Neuronal stem cell (in vitro differentiated cells): ENCODE measurements around the gene GPR34.
"Not testable (repeated sequence)": the region's sequence is repeated elsewhere in the genome, so short reads cannot be mapped to it uniquely, and the experiment has no call there.

Experiments used
- DNase-seq: peaks from one replicate; pipeline ENCODE4 v3.0.0-alpha.2; 2013; ENCODE audit warnings: low spot score
- H2AFZ ChIP-seq: one replicate; pipeline ENCODE4 v1.6.1; 2013; ENCODE audit warnings: mild to moderate bottlenecking, low read length, inconsistent platforms
- H2AK5ac ChIP-seq: 2 replicates; pipeline ENCODE4 v1.6.1; 2013; ENCODE audit warnings: low read depth, mild to moderate bottlenecking, inconsistent platforms, low read length, moderate library complexity, mixed read lengths
- H2BK120ac ChIP-seq: 2 replicates; pipeline ENCODE4 v1.6.1; 2013; ENCODE audit warnings: low read depth, mild to moderate bottlenecking, inconsistent platforms, low read length, moderate library complexity, mixed read lengths
- H2BK12ac ChIP-seq: one replicate; pipeline ENCODE4 v1.6.1; 2013; ENCODE audit warnings: low read length, inconsistent platforms
- H2BK15ac ChIP-seq: 2 replicates; pipeline ENCODE4 v1.6.1; 2013; ENCODE audit warnings: mild to moderate bottlenecking, low read length, inconsistent platforms, mixed read lengths
- H2BK5ac ChIP-seq: one replicate; pipeline ENCODE4 v1.6.1; 2013; ENCODE audit warnings: inconsistent platforms, mild to moderate bottlenecking, low read length, moderate library complexity
- H3K14ac ChIP-seq: one replicate; pipeline ENCODE4 v1.6.1; 2013; ENCODE audit warnings: low read length, inconsistent platforms
- H3K18ac ChIP-seq: 2 replicates; pipeline ENCODE4 v1.6.1; 2013; ENCODE audit warnings: low read length, inconsistent platforms
- H3K23ac ChIP-seq: 2 replicates; pipeline ENCODE4 v1.6.1; 2013; ENCODE audit warnings: low read depth, mild to moderate bottlenecking, mixed read lengths, low read length, inconsistent platforms; ENCODE audit not compliant: poor library complexity
- H3K27ac ChIP-seq: replicated peaks from 3 replicates; pipeline ENCODE4 v1.5.1; 2013; ENCODE audit warnings: low read length, inconsistent platforms
- H3K27me3 ChIP-seq, 3 experiments: 2 replicates each; pipeline ENCODE4 v1.6.1; 2013; ENCODE audit warnings: low read length in 3 of 3, mild to moderate bottlenecking in 2 of 3, inconsistent platforms in 1 of 3, low read depth in 1 of 3, mixed read lengths in 1 of 3, moderate library complexity in 1 of 3; ENCODE audit not compliant: control insufficient read depth in 3 of 3, insufficient read depth in 3 of 3
- H3K36me3 ChIP-seq, 2 donors: replicated peaks in 1 of 2; 2 replicates each; pipeline ENCODE4 v1.6.1; 2013; ENCODE audit warnings: low read length in 2 of 2; ENCODE audit not compliant: control insufficient read depth in 2 of 2, insufficient read depth in 2 of 2
- H3K4ac ChIP-seq: 2 replicates; pipeline ENCODE4 v1.6.1; 2013; ENCODE audit warnings: inconsistent platforms, mild to moderate bottlenecking, low read length, moderate library complexity
- H3K4me1 ChIP-seq, 2 donors: 1 replicate in 1 of 2; 2 replicates in 1 of 2; pipeline ENCODE4 v1.6.1; 2013; ENCODE audit warnings: low read length in 2 of 2, low read depth in 1 of 2; ENCODE audit not compliant: control insufficient read depth in 2 of 2, insufficient read depth in 1 of 2
- H3K4me2 ChIP-seq: one replicate; pipeline ENCODE4 v1.6.1; 2013; ENCODE audit warnings: mild to moderate bottlenecking, low read length, inconsistent platforms; ENCODE audit not compliant: insufficient read depth, poor library complexity, severe bottlenecking
- H3K4me3 ChIP-seq, 2 donors: 2 replicates each; pipeline ENCODE4 v1.5.1; 2013; ENCODE audit warnings: low read length in 2 of 2, mild to moderate bottlenecking in 2 of 2, inconsistent platforms in 1 of 2, moderate library complexity in 1 of 2
- H3K79me1 ChIP-seq: one replicate; pipeline ENCODE4 v1.6.1; 2013; ENCODE audit warnings: low read depth, mild to moderate bottlenecking, inconsistent platforms, low read length, moderate library complexity
- H3K9ac ChIP-seq: one replicate; pipeline ENCODE4 v1.6.1; 2013; ENCODE audit warnings: mild to moderate bottlenecking, low read depth, low read length, inconsistent platforms; ENCODE audit not compliant: poor library complexity
- H3K9me3 ChIP-seq, 2 donors: replicated peaks in 1 of 2; 2 replicates each; pipeline versions ENCODE3 to v1.6.1; 2013; ENCODE audit warnings: low read length in 2 of 2, mild to moderate bottlenecking in 2 of 2, inconsistent platforms in 1 of 2, low read depth in 1 of 2, mixed read lengths in 1 of 2, moderate library complexity in 1 of 2; ENCODE audit not compliant: control insufficient read depth in 2 of 2, insufficient read depth in 1 of 2
- H4K8ac ChIP-seq: one replicate; pipeline ENCODE4 v1.6.1; 2013; ENCODE audit warnings: low read depth, mild to moderate bottlenecking, inconsistent platforms, low read length, moderate library complexity
- H4K91ac ChIP-seq: one replicate; pipeline ENCODE4 v1.6.1; 2013; ENCODE audit warnings: low read length, low read depth, mild to moderate bottlenecking, inconsistent platforms; ENCODE audit not compliant: poor library complexity
- WGBS, 2 donors: extraction: QIAGEN DNeasy Blood & Tissue Kit; methylation state at CpG; one replicate each; pipeline ENCODE4 v1.1.7; 2013; ENCODE audit warnings: missing lambda C conversion rate in 2 of 2, mixed read lengths in 1 of 2; ENCODE audit not compliant: insufficient read length in 2 of 2, insufficient replicate concordance in 1 of 2; ENCODE audit errors: extremely low coverage in 2 of 2; 5-methylcytosine and 5-hydroxymethylcytosine counted together

The GPR34 gene

GRCh38 chrX:41718481-41719235 lies 29.9 kb downstream of the GPR34 start:
- H4K8ac ChIP-seq, result no peak overlapping the region
- H3K23ac ChIP-seq, result no peak overlapping the region
- peak; percentile 23 for DNase-seq
- no CpG with 5 or more reads among the region's 4 CpGs for WGBS, 2 donors
- H3K4me3 ChIP-seq, result no peak overlapping the region
- peak overlapping the region; percentile 11 for H3K4me2 ChIP-seq
- peaks cover 3 to 8% of the 10 kb centered on the region in 2 donors for H3K4me1 ChIP-seq
- H3K9ac ChIP-seq, result no peak overlapping the region
- H3K14ac ChIP-seq, result no peak overlapping the region
- H3K36me3 ChIP-seq, result no peaks in the 10 kb centered on the region
- H3K4ac ChIP-seq, result no peak overlapping the region
- no peaks in the 10 kb centered on the region for H3K79me1 ChIP-seq
- H2BK15ac ChIP-seq, result no peak overlapping the region
- peak overlapping the region; percentile 77 for H3K27ac ChIP-seq
- no peaks in the 10 kb centered on the region for H3K27me3 ChIP-seq
- H2BK120ac ChIP-seq, result no peak overlapping the region
- H3K18ac ChIP-seq, result no peak overlapping the region
- peaks cover 2 to 15% of the 10 kb centered on the region in 2 donors for H3K9me3 ChIP-seq
- H2AFZ ChIP-seq, result no peak overlapping the region
- no peak overlapping the region for H2BK5ac ChIP-seq
- no peak overlapping the region for H2AK5ac ChIP-seq
- H2BK12ac ChIP-seq, result no peak overlapping the region
- H4K91ac ChIP-seq, result no peak overlapping the region

GRCh38 chrX:41719610-41720009 lies 30.8 kb downstream of the GPR34 start:
- not testable (repeated sequence) for H4K91ac ChIP-seq, H3K14ac ChIP-seq, H3K23ac ChIP-seq, H3K9ac ChIP-seq, H2BK5ac ChIP-seq, H2AK5ac ChIP-seq, H3K18ac ChIP-seq, DNase-seq, H3K36me3 ChIP-seq, H2AFZ ChIP-seq, H3K4me1 ChIP-seq, H3K27ac ChIP-seq, H3K4ac ChIP-seq, H3K4me3 ChIP-seq, H3K79me1 ChIP-seq, H3K4me2 ChIP-seq, H2BK15ac ChIP-seq, H2BK120ac ChIP-seq, H2BK12ac ChIP-seq, H4K8ac ChIP-seq, H3K27me3 ChIP-seq
- peaks cover 2 to 15% of the 10 kb centered on the region in 2 donors for H3K9me3 ChIP-seq
- no CpG with 5 or more reads among the region's 6 CpGs for WGBS, 2 donors

DNA sequence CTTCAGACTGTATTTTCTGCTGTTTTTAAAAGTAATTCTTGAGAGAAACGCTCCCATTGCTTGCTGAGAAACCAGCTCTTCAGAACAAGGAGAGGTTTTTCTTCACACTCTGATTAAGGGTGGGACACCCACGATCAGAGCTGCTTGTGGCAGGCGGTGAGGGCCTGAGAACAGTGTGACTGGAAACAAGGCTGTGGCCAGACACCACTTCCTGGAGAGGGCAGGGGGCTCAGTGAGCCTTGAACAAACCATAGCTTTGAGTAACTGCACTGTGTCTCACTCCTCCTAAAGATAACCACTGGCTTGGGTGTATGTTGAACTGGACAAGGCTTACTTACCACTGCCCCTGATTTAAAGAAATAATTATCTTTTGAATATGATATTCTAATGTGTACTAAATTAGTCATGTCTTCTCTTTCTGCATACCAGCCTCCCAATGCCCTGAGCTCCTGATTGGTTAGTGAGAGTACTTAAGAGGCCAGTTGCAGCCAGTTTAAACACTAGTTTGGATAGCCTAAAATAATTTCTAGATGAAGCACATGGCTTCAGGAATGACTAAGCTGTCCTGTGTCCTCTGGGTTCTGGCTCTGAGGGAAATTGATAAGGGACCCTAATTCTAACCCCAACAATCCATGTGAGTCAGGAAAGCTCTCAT lies 31.5 kb downstream of the GPR34 start:
- no CpG with 5 or more reads among the region's 3 CpGs for WGBS, 2 donors
- Histone ChIP-seq H4K91ac (no peak overlapping the region), H2BK15ac (no peak overlapping the region), H3K36me3 (no peaks in the 10 kb centered on the region), H2BK120ac (no peak overlapping the region), H3K9ac (no peak overlapping the region), H2AFZ (no peak overlapping the region), H3K27me3 (no peaks in the 10 kb centered on the region), H4K8ac (no peak overlapping the region), H3K18ac (no peak overlapping the region), H3K4ac (no peak overlapping the region), H3K9me3 (peaks cover 2 to 15% of the 10 kb centered on the region in 2 donors), H2BK5ac (no peak overlapping the region), H3K79me1 (no peaks in the 10 kb centered on the region), H3K27ac (no peak overlapping the region), H3K14ac (no peak overlapping the region), H3K4me2 (no peak overlapping the region), H2AK5ac (no peak overlapping the region), H3K4me1 (peaks cover 3 to 8% of the 10 kb centered on the region in 2 donors), H3K4me3 (no peak overlapping the region), H3K23ac (no peak overlapping the region), H2BK12ac (no peak overlapping the region)
- DNase-seq, result no peak

DNA sequence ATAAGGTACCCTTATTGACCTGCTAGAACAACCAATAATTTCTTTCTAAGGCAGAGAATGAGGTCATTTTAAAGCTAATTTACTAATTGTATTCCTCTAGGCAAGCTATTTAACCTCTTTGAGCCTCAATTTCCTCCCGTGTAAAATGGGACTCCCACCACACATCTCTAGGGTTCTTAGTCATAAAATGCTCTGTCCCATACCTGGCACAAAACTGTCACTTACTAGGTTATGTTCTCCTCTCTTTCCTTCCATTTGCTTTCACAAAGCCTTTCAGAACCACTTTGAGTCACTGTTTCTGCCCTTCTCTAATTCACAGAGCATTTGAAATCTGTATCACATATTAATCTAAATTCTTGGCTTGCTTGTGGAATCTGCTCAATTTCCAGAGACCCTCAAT lies 32.8 kb downstream of the GPR34 start:
- Histone ChIP-seq H4K91ac (no peak overlapping the region), H3K36me3 (no peaks in the 10 kb centered on the region), H3K23ac (no peak overlapping the region), H4K8ac (no peak overlapping the region), H2AK5ac (no peak overlapping the region), H2AFZ (no peak overlapping the region), H3K79me1 (no peaks in the 10 kb centered on the region), H2BK15ac (no peak overlapping the region), H3K14ac (no peak overlapping the region), H2BK5ac (no peak overlapping the region), H3K27ac (no peak overlapping the region), H2BK120ac (no peak overlapping the region), H3K4me3 (no peak overlapping the region), H3K4ac (no peak overlapping the region), H3K27me3 (no peaks in the 10 kb centered on the region), H3K4me1 (peaks cover 3 to 8% of the 10 kb centered on the region in 2 donors), H2BK12ac (no peak overlapping the region), H3K9me3 (peaks cover 2 to 14% of the 10 kb centered on the region in 2 donors), H3K9ac (no peak overlapping the region), H3K4me2 (no peak overlapping the region), H3K18ac (no peak overlapping the region)
- DNase-seq, result no peak
- no CpG with 5 or more reads among the region's 1 CpG for WGBS, 2 donors
